HG02623 (cell line): ENCODE data around the gene PSENEN.

Source experiments
- ATAC-seq: cut with Tn5 transposase; IDR thresholded peaks from one replicate; pipeline ENCODE4 v1.9.1; 2021; ENCODE audit warnings: moderate library complexity; ENCODE audit not compliant: unreplicated experiment

PSENEN gene, protein sequence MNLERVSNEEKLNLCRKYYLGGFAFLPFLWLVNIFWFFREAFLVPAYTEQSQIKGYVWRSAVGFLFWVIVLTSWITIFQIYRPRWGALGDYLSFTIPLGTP

DNA sequence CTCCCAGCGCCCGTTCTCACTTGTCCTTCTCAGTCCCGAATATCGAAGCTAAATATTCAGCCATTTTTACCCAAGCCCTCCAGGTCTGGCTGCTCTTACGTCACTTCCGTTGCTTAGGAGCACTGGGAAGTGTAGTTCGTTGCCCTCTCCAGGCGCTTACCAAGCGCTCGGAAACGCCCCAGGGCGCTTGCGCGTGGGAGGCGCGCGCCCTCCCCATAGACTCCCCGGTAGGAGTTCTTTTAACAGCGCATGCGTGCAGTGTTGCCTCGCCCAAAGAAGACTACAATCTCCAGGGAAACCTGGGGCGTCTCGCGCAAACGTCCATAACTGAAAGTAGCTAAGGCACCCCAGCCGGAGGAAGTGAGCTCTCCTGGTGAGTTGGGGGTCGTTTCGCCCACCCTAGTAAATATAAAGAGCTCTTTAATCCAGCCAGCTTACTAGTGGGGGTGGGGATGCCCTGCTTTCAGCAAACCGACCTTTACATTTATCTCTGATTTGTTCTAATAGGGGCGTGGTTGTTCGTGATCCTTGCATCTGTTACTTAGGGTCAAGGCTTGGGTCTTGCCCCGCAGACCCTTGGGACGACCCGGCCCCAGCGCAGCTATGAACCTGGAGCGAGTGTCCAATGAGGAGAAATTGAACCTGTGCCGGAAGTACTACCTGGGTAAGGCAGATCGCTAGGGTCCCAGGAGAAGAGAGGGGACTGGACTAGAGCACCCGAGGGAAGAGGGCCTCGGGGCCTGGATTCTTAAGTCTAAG, at the start of gene PSENEN, which contains the start of gene U2AF1L4:
PSENEN (plus strand) TSS at position 324 of the 759 bp plus-strand sequence; CDS start at position 604, 280 bp downstream.
U2AF1L4 (minus strand) TSS at position 91 of the 759 bp plus-strand sequence; CDS start at position 64, 27 bp downstream.
- peak; percentile 37 for ATAC-seq

DNA sequence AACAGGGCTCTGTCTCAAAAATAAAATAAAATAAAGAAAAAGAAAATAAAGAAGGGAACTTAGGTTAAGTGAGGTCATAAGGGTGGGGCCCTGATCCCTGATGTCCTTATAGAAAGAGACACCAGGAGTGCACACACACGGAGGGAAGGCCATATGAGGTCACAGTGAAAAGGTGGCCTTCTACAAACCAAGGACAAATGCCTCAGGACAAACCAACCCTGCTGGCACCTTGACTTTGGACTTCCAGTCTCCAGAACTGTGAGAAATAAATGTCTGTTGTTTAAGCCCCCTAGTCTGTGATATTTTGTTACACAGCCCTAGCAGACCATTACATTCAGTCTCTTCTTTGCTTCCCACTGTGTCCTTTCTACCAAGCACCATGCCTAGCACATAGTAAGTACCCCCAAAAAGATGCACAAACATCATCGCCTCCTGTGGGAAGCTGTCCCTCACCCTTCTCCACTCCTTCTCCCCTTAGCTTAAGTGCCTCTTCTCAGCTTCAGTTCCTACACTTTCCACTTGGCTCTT, 49.5 kb upstream of the PSENEN start:
- ATAC-seq, result no peak

DNA sequence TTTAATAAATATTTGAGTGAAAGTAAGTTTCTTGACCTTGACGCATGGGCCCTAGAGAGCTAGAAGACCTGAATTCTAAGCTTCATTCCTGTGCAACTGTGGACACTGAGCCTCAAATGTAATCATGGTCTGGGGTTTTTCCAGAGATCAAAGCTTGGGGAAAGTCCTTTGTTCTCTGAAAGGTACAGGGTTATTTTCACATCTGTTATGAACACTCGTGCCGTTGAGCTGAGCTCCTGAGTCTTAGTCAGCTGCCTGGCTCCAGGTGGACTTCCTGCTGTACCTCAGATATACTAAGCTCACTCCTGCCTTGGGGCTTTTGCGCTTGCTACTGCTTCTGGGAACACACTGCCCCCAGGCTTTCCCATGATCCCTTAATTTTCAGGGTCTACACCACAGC, 48.6 kb upstream of the PSENEN start:
- ATAC-seq, result no peak

DNA sequence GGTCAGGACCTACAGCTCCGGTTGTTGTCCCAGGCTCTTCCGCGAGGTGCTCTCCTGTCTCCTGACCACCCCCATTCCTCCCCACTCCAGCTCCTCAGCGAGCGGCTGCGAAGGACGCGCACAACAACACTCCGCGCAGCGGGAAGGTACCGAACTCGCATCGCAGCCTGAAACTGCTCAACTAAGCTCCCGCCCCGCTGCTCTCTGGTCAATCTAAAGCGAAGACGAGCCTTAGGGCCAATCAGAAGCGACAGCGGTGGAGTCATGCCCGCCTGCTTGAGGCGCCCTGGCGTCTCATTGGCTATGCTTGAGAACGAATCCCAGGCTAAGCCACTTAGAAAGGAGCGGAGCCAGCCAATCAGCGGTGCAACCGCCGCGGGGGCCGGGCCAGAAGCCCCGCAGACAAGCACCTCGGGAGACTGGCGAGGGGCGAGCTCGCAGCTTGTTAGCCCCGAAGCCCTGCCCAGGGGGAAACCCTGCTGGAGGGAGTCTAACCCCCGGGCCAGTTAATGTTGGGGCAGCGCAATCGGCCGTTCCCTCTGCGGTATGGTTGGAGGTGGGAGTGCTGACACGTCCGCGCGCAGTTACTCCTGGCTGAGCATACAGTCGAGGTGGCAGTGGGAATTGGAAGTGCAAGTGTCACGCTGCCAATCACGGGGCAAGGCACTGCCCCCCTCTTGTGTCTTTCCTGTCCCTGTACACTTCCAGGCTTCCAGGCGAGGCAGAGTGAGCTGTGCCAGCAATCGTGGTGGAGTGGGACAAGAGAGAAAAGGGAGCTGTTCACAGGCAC, 43.0 kb upstream of the PSENEN start:
- peak; percentile 95 for ATAC-seq

DNA sequence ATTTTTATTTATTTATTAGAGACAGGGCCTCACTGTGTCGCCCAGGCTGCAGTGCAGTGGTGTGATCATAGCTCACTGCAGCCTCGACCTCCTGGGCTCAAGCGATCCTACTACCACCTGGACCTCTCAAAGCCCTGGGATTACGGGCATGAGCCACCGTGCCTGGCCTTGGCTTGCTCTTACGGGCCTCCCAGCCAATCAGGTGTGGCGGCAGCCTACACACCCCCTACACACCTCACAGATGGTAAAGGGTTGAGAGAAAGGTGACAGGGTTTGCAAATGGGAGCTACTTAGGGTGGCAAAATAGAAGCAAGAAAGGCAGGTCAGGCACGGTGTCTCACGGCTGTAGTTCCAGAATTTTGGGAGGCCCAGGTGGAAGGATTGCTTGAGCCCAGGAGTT, 42.1 kb upstream of the PSENEN start:
- ATAC-seq, result no peak

DNA sequence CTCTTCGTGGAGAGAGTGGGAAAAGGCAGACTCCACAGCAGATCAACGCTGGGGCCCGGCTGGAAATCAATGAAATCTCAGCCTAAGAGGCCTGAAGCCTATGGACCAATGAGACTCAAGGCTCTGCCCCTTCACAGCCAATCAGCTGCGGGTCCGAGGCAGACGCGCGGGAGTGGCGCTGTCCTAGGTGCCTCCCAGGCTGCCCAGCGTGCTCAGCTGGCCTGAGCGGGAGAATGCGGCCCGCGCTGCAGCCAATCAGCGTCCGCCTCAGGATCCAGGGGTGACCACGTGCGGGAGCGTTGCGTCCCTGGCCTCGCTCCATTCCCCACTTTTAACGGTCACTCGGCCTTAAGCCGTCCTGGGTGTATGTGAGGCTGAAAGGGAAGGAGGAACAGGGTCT, 41.2 kb upstream of the PSENEN start, which contains the start of gene ZBTB32:
ZBTB32 (plus strand) TSS at position 341 of the 400 bp plus-strand sequence. CDS start 10,069 bp downstream, outside the sequence.
- no peak for ATAC-seq

DNA sequence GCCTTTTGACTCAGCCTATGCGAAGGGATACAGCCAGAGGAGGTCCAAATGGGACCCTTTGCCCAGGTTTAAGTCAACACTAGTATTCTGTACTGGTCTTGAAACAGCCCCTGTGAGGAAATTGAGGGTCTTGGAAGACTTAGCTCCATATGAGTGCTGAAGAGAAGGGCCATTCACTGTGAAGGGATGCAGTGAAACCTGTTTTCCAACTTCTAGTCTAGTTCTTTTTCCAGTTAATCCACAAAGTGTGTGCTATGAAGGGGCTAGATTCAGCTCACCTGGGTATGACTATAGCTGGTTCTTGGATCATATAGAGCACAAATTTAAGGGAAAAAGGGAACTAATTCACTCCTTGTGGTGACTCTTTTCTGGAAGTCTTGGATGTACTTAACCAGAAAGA, 37.1 kb upstream of the PSENEN start:
- ATAC-seq, result no peak

DNA sequence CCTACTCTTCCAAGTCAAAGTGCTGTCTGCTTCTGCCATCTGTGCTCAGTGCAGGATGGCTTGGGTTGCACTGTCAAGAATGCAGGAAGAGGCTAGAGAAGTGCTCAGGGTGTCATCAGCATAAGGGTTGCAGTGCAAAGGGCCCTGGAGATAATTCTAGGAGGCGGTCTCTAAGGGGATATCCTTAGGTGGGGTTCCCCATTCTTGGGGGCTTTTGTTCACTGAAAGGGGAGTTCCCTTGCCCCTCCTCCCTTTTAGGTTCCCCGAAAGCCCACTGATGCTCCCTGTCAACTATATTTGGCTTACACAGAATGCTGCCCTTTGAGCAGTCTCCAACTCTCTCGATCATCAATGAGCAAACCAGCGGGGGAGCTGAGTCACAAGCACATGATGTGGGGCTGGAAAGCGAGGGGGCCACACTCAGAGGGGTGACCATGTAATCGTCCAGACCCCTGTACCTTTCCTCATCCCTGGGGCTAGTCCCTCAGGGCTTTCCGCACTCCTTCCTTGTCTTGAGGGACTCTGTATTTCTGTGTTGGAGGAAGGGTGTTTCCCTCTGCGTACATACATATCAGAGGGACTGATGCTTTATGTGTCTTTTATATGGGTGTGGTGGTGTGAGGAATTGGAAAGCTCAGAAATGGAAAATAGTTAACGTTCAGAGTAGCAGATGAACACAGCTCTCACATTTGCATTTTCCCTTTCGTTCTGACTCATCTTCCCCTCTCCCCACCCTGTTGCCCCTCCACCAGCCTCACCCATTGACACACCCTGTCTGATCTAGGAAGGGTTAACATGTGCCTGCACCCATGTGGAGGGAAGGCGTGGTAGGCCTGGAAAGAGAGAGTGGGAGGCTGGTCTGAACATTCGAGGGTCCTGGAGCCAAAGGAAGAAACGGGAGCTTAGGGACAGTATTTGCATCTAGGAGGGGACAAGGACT, 34.4 kb upstream of the PSENEN start:
- ATAC-seq, result no peak

DNA sequence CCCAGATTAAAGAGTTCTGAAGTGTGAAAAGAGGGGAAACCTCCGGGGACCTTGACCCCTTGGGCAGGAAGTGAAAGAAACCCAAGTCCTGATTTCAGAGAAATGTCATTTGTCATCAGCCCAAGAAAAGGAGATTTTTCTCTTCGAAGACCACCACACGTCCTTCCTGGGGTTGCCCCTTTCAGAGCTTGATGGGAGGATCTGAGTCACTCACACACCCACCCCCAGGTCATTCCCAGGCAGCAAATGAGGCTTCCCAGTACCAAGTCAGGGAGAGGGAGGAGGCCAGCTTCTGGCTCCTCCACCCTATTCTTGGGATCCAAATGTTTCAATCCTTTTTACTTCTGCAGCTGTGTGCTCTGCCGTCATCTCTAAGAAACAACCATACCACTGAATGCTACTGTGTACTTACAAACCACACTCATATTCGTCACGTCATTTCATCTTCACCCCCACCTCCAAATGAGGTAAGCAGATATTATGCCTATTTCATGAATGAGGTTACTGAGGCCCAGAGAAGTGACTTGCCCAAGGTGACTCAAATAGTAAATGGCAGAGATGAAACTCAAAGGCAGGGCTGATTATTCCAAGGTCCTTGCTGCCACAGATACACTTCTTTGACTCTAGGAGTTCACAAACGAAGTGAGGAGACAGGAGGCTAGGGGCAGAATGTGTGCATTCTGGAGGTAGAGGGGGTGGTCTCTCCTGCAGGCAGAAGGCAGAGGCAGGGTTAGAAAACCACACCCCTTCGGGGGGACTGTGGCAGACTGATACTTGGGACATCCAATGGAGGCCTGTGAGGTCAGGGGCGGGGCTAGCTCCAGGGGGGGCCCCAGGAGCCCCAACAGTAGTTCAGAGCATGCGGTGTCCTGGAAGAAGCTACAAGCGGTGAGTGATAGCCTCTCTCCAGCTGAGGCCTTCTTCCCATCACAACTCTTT, 32.6 kb upstream of the PSENEN start:
- no peak for ATAC-seq

DNA sequence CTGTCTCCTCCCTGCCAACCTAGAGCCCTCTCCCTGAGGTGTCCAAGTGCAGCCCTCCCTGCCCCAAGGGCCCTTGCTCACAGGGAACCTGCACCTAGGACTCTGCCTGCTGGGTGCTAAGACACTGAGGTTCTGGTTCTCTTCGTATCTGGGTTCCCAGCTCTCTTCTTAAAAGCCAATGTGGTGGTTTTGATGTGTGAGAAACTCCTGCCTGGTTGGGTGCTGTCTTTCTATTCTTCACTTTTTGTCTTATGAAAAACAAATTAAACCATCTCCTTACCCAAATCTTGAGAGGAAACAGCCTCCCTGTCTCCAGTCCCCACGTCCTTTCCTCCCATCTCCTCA, 32.0 kb upstream of the PSENEN start:
- no peak for ATAC-seq

DNA sequence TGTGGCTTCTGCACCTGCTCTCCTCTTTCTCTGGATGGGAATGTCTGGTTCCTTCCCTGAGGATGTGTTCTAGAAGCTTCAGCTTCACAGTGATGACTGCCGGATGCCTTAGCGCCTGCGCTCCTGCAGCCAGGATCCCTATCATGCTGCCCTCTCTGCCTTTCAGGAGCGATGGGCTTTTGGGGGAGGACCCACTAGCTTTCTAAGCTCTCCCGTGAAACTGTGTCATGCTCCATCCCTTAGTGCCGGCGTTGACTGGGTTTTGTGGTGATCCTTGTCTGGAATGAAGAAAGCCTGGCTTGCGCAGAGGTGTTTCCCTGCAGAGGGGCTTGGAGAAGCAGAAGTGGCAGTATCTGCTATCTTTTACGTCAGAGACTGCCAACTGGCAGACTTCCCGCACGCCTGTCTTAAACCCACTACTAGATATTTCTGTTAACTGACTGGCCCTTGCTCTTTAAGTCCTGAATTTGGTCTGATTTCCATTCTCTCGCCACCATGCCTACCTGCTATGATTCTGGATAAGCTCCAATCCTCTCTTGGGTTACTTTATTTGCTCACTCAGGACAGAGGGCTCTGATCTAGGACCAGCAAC, 31.5 kb upstream of the PSENEN start:
- ATAC-seq, result no peak

DNA sequence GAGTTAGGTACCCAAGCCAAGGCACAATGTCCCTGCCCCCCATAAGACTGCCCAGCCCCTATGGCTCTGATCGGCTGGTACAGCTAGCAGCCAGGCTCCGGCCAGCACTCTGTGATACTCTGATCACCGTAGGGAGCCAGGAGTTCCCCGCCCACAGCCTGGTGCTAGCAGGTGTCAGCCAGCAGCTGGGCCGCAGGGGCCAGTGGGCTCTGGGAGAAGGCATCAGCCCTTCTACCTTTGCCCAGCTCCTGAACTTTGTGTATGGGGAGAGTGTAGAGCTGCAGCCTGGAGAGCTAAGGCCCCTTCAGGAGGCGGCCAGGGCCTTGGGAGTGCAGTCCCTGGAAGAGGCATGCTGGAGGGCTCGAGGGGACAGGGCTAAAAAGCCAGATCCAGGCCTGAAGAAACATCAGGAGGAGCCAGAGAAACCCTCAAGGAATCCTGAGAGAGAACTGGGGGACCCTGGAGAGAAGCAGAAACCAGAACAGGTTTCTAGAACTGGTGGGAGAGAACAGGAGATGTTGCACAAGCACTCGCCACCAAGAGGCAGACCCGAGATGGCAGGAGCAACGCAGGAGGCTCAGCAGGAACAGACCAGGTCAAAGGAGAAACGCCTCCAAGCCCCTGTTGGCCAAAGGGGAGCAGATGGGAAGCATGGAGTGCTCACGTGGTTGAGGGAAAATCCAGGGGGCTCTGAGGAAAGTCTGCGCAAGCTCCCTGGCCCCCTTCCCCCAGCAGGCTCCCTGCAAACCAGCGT, 30.7 kb upstream of the PSENEN start:
- ATAC-seq, result no peak

DNA sequence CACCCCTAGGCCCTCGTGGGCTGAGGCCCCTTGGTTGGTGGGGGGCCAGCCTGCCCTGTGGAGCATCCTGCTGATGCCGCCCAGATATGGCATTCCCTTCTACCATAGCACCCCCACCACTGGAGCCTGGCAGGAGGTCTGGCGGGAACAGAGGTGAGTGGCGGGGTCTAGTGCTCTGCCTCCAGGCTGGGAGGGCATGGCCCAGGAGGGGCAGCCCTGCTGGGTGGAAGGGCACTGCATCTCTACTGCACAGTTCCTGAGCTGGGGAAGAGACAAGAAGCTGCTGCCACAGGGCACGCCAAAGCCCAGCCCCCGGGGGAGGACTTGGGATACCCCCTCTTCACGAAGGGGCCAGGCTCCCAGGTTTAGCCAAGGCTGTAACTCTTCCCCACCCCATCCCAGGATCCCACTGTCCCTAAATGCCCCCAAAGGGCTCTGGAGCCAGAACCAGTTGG, 30.1 kb upstream of the PSENEN start:
- no peak for ATAC-seq

DNA sequence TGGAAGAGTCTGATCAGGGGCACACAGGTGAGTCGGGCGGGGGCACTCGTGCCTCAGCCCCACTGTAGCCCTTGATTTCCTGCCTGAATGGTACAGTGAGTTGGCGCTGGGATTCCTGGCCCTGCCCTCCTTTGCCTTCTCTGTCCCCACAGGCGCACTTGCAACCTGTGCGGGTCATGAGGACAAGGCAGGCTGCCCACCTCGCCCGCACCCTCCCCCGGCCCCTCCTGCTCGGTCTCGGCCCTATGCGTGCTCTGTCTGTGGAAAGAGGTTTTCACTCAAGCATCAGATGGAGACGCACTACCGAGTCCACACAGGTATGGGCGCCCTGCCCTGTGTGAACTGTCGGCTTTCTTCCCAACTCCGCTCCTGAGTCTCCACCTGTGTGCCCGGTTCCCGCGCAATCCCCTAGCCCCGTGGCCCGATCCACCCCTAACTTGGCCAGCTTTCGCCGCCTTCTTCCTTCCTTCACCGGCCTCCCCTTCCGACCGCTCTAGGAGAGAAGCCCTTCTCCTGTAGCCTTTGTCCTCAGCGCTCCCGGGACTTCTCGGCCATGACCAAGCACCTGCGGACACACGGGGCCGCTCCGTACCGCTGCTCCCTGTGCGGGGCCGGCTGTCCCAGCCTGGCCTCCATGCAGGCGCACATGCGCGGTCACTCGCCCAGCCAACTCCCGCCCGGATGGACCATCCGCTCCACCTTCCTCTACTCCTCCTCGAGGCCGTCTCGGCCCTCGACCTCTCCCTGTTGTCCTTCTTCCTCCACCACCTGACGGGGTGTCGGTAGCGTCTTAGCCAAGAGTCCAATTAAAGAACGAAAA, 29.3 kb upstream of the PSENEN start:
- no peak for ATAC-seq

DNA sequence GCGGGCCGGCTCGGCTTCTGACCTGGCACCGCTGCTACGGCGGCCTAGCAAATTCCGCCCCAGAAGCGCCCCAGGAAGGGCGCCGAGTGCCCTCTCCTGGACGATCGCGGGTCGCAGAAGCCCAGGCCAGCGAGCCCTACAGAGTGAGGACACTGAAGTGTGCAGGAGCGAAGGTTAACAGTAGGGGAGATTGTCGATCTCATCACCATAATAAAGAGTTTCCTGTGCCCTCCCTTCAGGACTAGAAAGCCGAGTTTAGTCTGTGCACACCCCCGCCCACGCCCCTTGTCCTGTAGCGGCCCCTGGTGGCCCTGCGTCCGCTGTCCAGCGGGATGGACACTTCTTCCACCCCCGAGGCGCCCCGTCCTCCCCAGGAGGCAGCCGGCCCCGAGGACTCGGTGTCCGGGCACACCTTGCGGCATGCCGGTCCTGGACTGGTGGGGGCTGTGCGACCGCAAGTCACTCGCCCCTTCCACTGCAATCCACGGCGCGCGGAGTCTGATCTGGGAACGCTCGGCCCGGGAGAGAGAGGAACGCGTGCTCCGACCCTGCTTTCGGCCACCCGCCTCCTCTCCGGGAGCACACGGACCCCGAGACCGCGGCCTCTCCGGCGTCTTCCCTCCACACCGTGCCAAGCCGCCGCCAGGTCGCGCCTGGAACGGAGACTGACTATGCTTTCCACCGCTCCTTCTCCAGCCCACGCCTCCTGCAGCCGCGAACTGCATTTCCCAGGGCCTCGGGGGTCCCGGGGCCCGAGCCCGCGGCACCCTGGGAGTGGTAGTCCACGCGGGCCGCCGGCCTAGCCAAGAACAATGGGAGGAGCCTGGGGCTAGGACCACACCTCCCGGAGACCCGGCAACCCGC, 28.4 kb upstream of the PSENEN start:
- peak; percentile 59 for ATAC-seq

DNA sequence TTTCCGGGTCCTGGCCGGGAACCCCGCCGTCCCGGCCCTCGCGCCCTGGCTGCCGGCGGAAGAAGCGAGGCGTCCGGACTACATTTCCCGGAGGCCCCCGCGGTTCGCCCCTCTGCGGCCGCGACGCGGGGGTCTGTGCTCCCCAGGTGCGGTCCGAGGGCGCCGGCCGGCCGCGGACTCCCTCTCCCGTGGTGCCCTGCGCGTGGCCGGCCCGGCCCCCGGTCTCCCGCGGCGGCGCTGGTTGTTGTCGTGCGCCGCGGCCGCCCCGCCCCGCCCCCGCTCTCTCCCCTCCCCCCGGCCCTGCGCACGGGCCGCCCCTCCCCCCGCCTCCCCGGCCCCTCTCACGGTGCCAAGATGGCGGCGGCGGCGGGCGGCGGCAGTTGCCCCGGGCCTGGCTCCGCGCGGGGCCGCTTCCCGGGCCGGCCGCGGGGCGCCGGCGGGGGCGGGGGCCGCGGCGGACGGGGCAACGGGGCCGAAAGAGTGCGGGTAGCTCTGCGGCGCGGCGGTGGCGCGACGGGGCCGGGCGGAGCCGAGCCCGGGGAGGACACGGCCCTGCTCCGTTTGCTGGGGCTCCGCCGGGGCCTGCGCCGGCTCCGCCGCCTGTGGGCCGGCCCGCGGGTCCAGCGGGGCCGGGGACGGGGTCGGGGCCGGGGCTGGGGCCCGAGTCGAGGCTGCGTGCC, 27.6 kb upstream of the PSENEN start, which contains the start of gene KMT2B:
KMT2B (plus strand) TSS at position 339 of the 680 bp plus-strand sequence; CDS start at position 355, 16 bp downstream.
- ATAC-seq, result peak; percentile 48
